ENCODE measurements around the gene CEP85.

CEP85 gene

DNA sequence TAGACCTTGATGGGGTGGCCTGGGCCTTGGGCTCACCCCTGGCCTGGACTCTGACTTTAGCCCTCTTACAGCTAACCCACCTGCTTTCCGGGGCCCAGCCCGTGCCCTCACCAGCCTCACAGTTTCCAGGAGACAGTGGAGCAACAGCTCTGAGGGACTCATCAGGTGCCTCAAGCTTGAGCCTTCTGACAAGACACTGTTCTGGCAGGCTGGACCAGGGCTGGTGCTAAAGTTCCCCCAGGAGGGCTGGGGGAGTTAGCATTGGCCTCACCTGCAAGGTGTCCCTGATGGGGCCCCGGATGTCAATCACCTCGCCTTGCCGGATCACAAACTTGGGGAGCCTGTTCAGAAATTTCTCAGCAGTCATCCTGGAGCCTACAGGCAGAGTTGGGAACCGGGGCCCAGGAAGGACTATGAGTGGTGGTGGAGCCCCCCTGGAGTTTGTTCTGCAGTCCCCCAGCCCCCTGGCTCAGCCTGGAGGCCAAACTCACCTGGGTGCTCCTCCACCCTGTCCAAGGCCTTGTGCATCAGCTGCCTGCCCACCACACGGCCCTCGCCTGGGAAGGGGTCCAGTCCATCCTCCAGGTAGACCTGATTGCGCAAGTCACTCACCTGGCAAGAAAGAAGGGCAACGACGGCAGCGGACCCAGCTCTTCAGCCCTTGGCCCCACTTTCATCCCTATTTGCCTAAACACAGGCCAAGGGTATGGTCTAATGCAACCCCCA lies 50.0 kb downstream of the CEP85 start:
- CTCF ChIA-PET: interaction anchor here (0.9 to 10.7 kb wide), 8 partner anchors 7 to 90 kb away, joined by 3 to 161 read pairs (median 9); partner anchors contain the start of genes CD52, SH3BGRL3 and UBXN11
- WGBS (ENCODE audit: insufficient coverage): 95% methylated on average over 11 of the region's 12 CpGs
- Histone ChIP-seq H3K9me3 (ENCODE audit: control extremely low read depth in 1 of 5, control insufficient read depth in 4 of 5, insufficient read depth in 2 of 5, low read depth in 1 of 5, low read length in 4 of 5) (no peaks in the 10 kb centered on the region), H3K4me1 (ENCODE audit: control extremely low read depth in 1 of 4, control insufficient read depth in 4 of 4, insufficient read depth in 4 of 4, low read length in 3 of 4) (peaks cover 22 to 98% (median 96%) of the 10 kb centered on the region in 4 experiments), H3K27me3 (replicated peaks in 2 of 5; ENCODE audit: control insufficient read depth in 4 of 5, insufficient read depth in 5 of 5, low read length in 4 of 5) (no peaks in the 10 kb centered on the region), H3K36me3 (ENCODE audit: control insufficient read depth in 4 of 4, insufficient read depth in 4 of 4, low read length in 3 of 4) (peaks cover 0 to 25% (median 18%) of the 10 kb centered on the region in 4 experiments), H3K27ac (ENCODE audit: insufficient read depth in 1 of 2, low read depth in 1 of 2, low read length in 2 of 2, poor library complexity in 1 of 2, severe bottlenecking in 2 of 2) (peak overlapping the region; percentile 91 to 92), H3K4me3 (ENCODE audit: control insufficient read depth in 1 of 7, extremely low read depth in 1 of 7, insufficient read depth in 4 of 7, low read depth in 2 of 7, low read length in 6 of 7) (peak overlapping the region in 2 of 7 experiments; percentile 10 to 19)
- DNase-seq: no peak
- POLR2A ChIA-PET: interaction anchor here (0.7 to 3.0 kb wide), 4 partner anchors 9 to 50 kb away, joined by 3 to 13 read pairs (median 8); partner anchors contain the start of genes CD52 and CEP85

DNA sequence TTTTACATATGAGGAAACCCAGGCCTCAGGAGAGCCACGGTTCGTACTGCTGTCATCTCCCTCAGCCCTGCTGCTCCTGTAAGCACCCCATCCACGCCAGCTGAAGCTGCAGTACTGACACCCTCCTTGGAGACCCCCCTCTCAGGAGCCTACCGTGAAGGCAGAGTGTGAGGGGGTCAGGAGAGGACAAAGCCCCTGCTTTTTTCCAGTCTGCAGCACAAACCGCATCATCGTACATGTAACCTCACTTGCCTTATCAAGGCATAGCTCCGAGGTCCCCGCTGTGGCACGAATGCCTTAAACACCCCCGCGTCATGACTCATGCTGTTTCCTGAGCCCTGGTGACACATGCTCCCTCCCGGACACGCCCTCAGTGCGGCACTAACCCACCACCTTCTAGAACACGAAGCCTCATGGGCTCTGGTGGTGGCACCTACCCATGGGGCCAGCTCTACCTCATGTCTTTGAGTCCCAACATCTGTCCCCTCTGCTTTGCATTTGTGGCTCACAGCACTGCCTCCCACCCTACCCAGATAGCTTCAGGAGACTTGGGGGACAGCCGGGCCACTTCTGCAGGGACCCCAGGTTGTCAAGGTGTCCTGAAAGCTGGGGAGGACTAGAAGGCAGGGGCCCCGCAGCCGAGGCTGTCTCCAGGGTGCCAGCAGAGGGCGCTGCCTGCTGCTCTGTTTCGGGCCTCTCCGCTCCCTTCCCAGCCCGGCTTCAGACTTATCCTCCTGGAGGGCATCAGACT lies 50.8 kb downstream of the CEP85 start:
- CTCF ChIA-PET: interaction anchor here (0.7 to 10.7 kb wide), 15 partner anchors 8 to 115 kb away, joined by 3 to 161 read pairs (median 4); partner anchors contain the start of genes CD52, SH3BGRL3, UBXN11 and ZNF593
- Histone ChIP-seq H3K27me3 (replicated peaks in 2 of 5; ENCODE audit: control insufficient read depth in 4 of 5, insufficient read depth in 5 of 5, low read length in 4 of 5) (no peaks in the 10 kb centered on the region), H3K36me3 (ENCODE audit: control insufficient read depth in 4 of 4, insufficient read depth in 4 of 4, low read length in 3 of 4) (peaks cover 0 to 25% (median 18%) of the 10 kb centered on the region in 4 experiments), H3K27ac (ENCODE audit: insufficient read depth in 1 of 2, low read depth in 1 of 2, low read length in 2 of 2, poor library complexity in 1 of 2, severe bottlenecking in 2 of 2) (peak overlapping the region; percentile 91 to 92), H3K4me3 (ENCODE audit: control insufficient read depth in 1 of 7, extremely low read depth in 1 of 7, insufficient read depth in 4 of 7, low read depth in 2 of 7, low read length in 6 of 7) (peak overlapping the region in 3 of 7 experiments; percentile 7 to 19 (median 10)), H3K4me1 (ENCODE audit: control extremely low read depth in 1 of 4, control insufficient read depth in 4 of 4, insufficient read depth in 4 of 4, low read length in 3 of 4) (peaks cover 19 to 98% (median 96%) of the 10 kb centered on the region in 4 experiments), H3K9me3 (ENCODE audit: control extremely low read depth in 1 of 5, control insufficient read depth in 4 of 5, insufficient read depth in 2 of 5, low read depth in 1 of 5, low read length in 4 of 5) (no peaks in the 10 kb centered on the region)
- POLR2A ChIA-PET: interaction anchor here (0.6 to 3.0 kb wide), 4 partner anchors 9 to 107 kb away, joined by 3 to 13 read pairs (median 8); partner anchors contain the start of gene CD52
- peak; percentile 99 to 100 (median 99) for DNase-seq
- 8% methylated on average over 15 of the region's 22 CpGs for WGBS (ENCODE audit: insufficient coverage)

DNA sequence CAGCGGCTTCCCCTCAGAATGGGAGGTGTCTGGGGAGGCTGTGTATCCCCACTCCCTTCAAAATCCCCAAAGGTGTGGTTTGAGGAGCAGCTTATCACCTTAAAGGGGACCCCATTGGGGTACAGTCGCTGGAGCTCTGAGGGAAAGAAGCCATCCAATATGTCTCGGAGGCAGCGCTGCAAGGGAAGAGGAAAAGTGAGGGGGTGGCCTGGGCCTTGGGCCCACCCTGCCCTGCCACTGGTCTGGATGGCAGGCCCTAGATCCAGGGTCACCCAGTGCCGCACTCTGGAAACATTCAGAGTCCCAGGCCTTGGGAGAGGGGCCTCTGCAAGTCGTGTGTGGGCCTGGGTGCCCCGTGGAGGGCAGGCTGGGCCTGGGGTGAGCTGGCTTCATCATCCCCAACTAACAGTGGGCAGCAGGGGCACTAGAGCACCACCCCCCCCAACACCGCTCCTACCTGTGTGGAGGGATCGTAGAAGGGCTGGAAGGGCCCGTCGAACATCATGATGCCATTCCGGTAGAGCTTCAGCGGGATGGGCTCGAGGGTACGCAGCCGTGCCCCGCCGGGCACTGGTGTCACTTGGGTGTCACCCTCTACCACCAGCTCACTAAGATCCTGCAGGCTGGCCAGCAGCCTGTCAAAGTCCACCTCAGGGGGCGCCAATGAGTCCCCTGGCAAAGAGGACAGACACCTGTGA lies 51.5 kb downstream of the CEP85 start:
- no peaks in the 10 kb centered on the region for H3K9me3 ChIP-seq (ENCODE audit: control extremely low read depth in 1 of 5, control insufficient read depth in 4 of 5, insufficient read depth in 2 of 5, low read depth in 1 of 5, low read length in 4 of 5)
- WGBS (ENCODE audit: insufficient coverage): 94% methylated on average over 13 of the region's 19 CpGs
- peak in 1 of 3 donors; percentile 36 for DNase-seq
- H3K36me3 ChIP-seq (ENCODE audit: control insufficient read depth in 4 of 4, insufficient read depth in 4 of 4, low read length in 3 of 4): peaks cover 0 to 25% (median 18%) of the 10 kb centered on the region in 4 experiments
- ChIA-PET CTCF (interaction anchor here (0.8 to 10.7 kb wide), 14 partner anchors 9 to 115 kb away, joined by 3 to 161 read pairs (median 4); partner anchors contain the start of genes CD52, SH3BGRL3, UBXN11 and ZNF593), POLR2A (interaction anchor here (0.7 to 3.0 kb wide), 4 partner anchors 10 to 33 kb away, joined by 3 to 13 read pairs (median 5); partner anchors contain the start of gene CD52)
- peak overlapping the region in 1 of 7 experiments; percentile 4 for H3K4me3 ChIP-seq (ENCODE audit: control insufficient read depth in 1 of 7, extremely low read depth in 1 of 7, insufficient read depth in 4 of 7, low read depth in 2 of 7, low read length in 6 of 7)
- H3K27me3 ChIP-seq (replicated peaks in 2 of 5; ENCODE audit: control insufficient read depth in 4 of 5, insufficient read depth in 5 of 5, low read length in 4 of 5): no peaks in the 10 kb centered on the region
- peaks cover 19 to 99% (median 98%) of the 10 kb centered on the region in 4 experiments for H3K4me1 ChIP-seq (ENCODE audit: control extremely low read depth in 1 of 4, control insufficient read depth in 4 of 4, insufficient read depth in 4 of 4, low read length in 3 of 4)
- H3K27ac ChIP-seq (ENCODE audit: insufficient read depth in 1 of 2, low read depth in 1 of 2, low read length in 2 of 2, poor library complexity in 1 of 2, severe bottlenecking in 2 of 2): peak overlapping the region; percentile 91 to 92

DNA sequence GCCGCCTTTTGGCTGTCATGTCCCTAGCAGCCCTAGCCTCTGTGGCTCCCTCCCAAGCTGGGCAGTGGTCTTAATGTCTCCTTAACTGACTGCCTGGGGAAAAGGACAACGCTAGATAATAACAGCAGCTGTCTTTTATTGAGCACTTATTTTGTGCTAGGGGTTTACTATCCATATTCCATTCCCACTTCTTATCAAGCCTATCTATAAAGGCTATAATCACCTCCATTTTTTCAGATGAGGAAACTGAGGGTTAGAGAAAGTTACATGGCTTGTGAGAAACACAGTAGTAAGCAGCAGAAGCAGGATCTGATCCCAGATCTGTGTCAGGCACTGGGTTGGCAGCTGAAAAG lies 52.0 kb downstream of the CEP85 start:
- POLR2A ChIA-PET: interaction anchor here (0.7 to 3.0 kb wide), 4 partner anchors 10 to 32 kb away, joined by 3 to 13 read pairs (median 5); partner anchors contain the start of gene CD52
- Histone ChIP-seq H3K4me1 (ENCODE audit: control extremely low read depth in 1 of 4, control insufficient read depth in 4 of 4, insufficient read depth in 4 of 4, low read length in 3 of 4) (peaks cover 21 to 99% (median 98%) of the 10 kb centered on the region in 4 experiments), H3K27me3 (replicated peaks in 2 of 5; ENCODE audit: control insufficient read depth in 4 of 5, insufficient read depth in 5 of 5, low read length in 4 of 5) (no peaks in the 10 kb centered on the region)

DNA sequence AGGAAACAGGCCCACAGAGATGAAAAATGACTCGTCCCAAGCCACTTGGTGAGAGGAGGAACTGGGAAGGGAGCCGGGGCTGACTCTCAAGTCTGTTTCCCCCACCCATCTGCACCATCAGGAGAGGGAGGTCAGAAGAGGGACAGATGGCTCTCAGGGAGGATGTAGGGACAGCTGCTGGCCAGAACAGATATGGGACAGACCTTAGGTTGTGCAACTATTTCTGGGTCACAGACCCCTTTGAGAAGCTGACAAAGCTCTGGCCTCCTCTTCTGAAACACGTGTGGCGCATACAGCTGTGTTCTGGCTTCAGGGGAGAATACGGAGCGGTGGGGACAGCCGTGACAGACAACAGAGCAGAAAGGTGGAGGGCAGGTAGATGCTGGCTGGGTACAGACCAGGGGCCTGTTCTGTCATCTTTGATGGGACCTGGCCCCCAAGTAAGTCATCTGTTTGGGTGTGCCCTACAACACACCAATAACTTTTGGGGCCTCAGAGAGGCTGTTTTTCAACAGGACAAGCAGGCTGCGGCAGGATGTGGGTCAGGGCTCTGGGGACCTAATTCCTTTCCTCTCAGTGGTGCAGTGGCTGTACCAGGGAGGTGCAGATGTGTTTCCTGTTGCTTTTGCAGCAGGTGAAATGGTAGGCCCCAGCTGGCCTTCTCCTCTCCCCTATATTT lies 53.2 kb downstream of the CEP85 start:
- ChIA-PET POLR2A (interaction anchor here (1.0 to 4.6 kb wide), 6 partner anchors 11 to 31 kb away, joined by 3 to 28 read pairs (median 9); partner anchors contain the start of gene CD52), CTCF (interaction anchor here (1.2 to 10.7 kb wide), 9 partner anchors 10 to 106 kb away, joined by 3 to 161 read pairs (median 6); partner anchors contain the start of genes CD52, SH3BGRL3 and UBXN11)
- Histone ChIP-seq H3K36me3 (ENCODE audit: control insufficient read depth in 4 of 4, insufficient read depth in 4 of 4, low read length in 3 of 4) (peaks cover 0 to 22% (median 9%) of the 10 kb centered on the region in 4 experiments), H3K9me3 (ENCODE audit: control extremely low read depth in 1 of 5, control insufficient read depth in 4 of 5, insufficient read depth in 2 of 5, low read depth in 1 of 5, low read length in 4 of 5) (no peaks in the 10 kb centered on the region), H3K27ac (ENCODE audit: insufficient read depth in 1 of 2, low read depth in 1 of 2, low read length in 2 of 2, poor library complexity in 1 of 2, severe bottlenecking in 2 of 2) (peak overlapping the region; percentile 91 to 92), H3K4me1 (ENCODE audit: control extremely low read depth in 1 of 4, control insufficient read depth in 4 of 4, insufficient read depth in 4 of 4, low read length in 3 of 4) (peaks cover 26 to 99% (median 98%) of the 10 kb centered on the region in 4 experiments), H3K27me3 (replicated peaks in 2 of 5; ENCODE audit: control insufficient read depth in 4 of 5, insufficient read depth in 5 of 5, low read length in 4 of 5) (no peaks in the 10 kb centered on the region), H3K4me3 (ENCODE audit: control insufficient read depth in 1 of 7, extremely low read depth in 1 of 7, insufficient read depth in 4 of 7, low read depth in 2 of 7, low read length in 6 of 7) (peak overlapping the region in 1 of 7 experiments; percentile 23)
- WGBS (ENCODE audit: insufficient coverage): 4% methylated on average over 7 of the region's 8 CpGs
- DNase-seq: peak; percentile 70 to 97 (median 96)

More for the DNA sequence above, 52.0 kb downstream of the CEP85 start:
- CTCF ChIA-PET: interaction anchor here (1.0 to 10.7 kb wide), 9 partner anchors 9 to 109 kb away, joined by 3 to 161 read pairs (median 7); partner anchors contain the start of genes CD52, SH3BGRL3 and UBXN11
- whole genome bisulfite sequencing (ENCODE audit: insufficient coverage): 100% methylated on average over 1 of the region's 2 CpGs
- peak overlapping the region in 1 of 7 experiments; percentile 4 for H3K4me3 ChIP-seq (ENCODE audit: control insufficient read depth in 1 of 7, extremely low read depth in 1 of 7, insufficient read depth in 4 of 7, low read depth in 2 of 7, low read length in 6 of 7)
- no peaks in the 10 kb centered on the region for H3K9me3 ChIP-seq (ENCODE audit: control extremely low read depth in 1 of 5, control insufficient read depth in 4 of 5, insufficient read depth in 2 of 5, low read depth in 1 of 5, low read length in 4 of 5)
- H3K36me3 ChIP-seq (ENCODE audit: control insufficient read depth in 4 of 4, insufficient read depth in 4 of 4, low read length in 3 of 4): peaks cover 0 to 22% (median 16%) of the 10 kb centered on the region in 4 experiments
- peak overlapping the region; percentile 91 to 92 for H3K27ac ChIP-seq (ENCODE audit: insufficient read depth in 1 of 2, low read depth in 1 of 2, low read length in 2 of 2, poor library complexity in 1 of 2, severe bottlenecking in 2 of 2)
- no peak for DNase-seq
